Mesodermal cell (in vitro differentiated cells): ENCODE results near the gene ARNT2.
A peak's percentile ranks its signal among the peaks of the same experiment; 100 is the strongest.

Source experiments
- H3K27ac ChIP-seq: 2 replicates; pipeline ENCODE4 v1.7.0; 2013; ENCODE audit warnings: mild to moderate bottlenecking, low read depth, low read length, moderate library complexity; ENCODE audit not compliant: severe bottlenecking
- H3K36me3 ChIP-seq: 2 replicates; pipeline ENCODE4 v1.7.1; 2013; ENCODE audit warnings: mild to moderate bottlenecking, low read length, moderate library complexity; ENCODE audit not compliant: control insufficient read depth, insufficient read depth
- H3K4me1 ChIP-seq: one replicate; pipeline ENCODE4 v1.7.1; 2013; ENCODE audit warnings: mild to moderate bottlenecking, low read length; ENCODE audit not compliant: insufficient read depth, control insufficient read depth, poor library complexity, severe bottlenecking
- H3K4me3 ChIP-seq: 2 replicates; pipeline ENCODE4 v1.7.0; 2013; ENCODE audit warnings: low read length, control low read depth, mild to moderate bottlenecking; ENCODE audit not compliant: insufficient read depth, poor library complexity, severe bottlenecking; ENCODE audit errors: extremely low read depth
- H3K9me3 ChIP-seq: 2 replicates; pipeline ENCODE4 v1.7.1; 2013; ENCODE audit warnings: mild to moderate bottlenecking, low read length, moderate library complexity; ENCODE audit not compliant: control insufficient read depth
- WGBS, 2 experiments: methylation state at CpG; one replicate each; pipeline ENCODE4 v1.1.5; 2013; ENCODE audit warnings: missing lambda C conversion rate in 2 of 2; ENCODE audit not compliant: insufficient coverage in 2 of 2; 5-methylcytosine and 5-hydroxymethylcytosine counted together

ARNT2 gene

DNA sequence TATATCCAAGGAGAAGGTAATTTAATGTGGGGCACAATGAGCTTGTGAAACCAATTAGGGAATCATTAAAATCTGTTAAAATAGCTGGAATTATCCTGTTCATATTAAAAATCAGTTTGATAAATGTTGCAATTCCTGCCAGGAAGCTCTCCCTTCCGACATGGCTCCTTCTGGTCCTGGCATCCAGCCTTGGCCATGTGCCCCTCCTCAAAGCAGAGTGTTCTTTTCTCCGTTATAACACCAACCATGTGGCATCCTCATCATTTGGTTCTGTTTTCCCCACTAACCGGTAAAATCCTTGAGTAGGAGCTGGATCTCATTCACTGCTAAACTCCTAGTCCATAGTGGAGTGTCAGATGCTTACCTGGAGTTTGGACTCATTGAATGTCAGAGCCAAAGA, 127.2 kb downstream of the ARNT2 start:
- H3K4me1 ChIP-seq: no peaks in the 10 kb centered on the region
- H3K9me3 ChIP-seq: peaks cover 13% of the 10 kb centered on the region
- no peaks in the 10 kb centered on the region for H3K36me3 ChIP-seq
- WGBS, 2 experiments: 88 to 96% methylated on average over 2 to 3 of the region's 3 CpGs
- no peak overlapping the region for H3K4me3 ChIP-seq
- no peak overlapping the region for H3K27ac ChIP-seq

DNA sequence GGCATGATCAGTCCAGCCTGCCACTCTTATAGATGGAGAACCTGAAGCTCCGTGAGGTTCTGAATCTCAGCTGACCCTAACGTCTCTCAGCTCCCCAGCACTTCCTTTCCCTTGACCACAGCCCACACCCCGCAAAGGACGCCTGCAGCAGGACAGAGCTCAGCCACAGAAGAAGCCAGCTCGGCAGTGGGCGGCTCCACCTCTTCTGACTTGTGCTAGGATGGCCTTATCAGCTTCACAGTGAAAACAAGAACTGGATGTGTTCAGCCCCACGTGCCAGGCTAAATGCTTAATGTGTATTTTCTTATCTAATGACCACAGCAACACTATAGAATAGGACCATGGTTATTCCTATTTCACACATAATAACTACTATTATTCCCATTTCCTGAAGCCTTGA, 127.6 kb downstream of the ARNT2 start:
- 91 to 93% methylated on average over 4 to 6 of the region's 7 CpGs for WGBS, 2 experiments
- H3K4me3 ChIP-seq: no peak overlapping the region
- H3K9me3 ChIP-seq: peaks cover 13% of the 10 kb centered on the region
- H3K27ac ChIP-seq: no peak overlapping the region
- H3K36me3 ChIP-seq: no peaks in the 10 kb centered on the region
- no peaks in the 10 kb centered on the region for H3K4me1 ChIP-seq

DNA sequence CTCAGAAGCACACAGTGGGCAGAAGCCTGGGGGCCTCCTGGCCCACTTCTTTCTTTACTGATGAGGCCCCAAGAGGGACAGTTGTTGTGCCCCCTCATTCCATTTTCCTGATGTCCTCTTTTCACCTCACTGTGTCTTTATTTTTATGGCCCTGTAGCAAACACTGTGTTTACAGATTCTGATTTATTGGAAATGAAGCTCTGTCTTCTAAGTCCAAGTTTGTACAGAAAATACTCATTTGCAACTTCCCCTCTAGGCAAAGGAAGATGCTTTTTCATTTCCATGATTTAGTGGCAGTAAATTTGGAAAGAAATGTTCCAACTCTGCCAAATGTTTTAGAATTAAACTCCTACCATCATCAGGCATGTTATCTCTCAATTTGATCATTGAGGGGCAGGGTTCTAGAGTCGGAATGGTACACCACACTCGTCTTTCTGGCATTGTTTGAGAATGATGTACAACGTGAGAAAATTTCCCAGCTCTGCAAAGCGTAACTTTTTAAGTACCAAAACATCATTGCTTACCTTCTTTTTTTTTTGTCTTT, 129.7 kb downstream of the ARNT2 start:
- no peak overlapping the region for H3K27ac ChIP-seq
- peaks cover 13% of the 10 kb centered on the region for H3K9me3 ChIP-seq
- H3K4me3 ChIP-seq: no peak overlapping the region
- no CpG with 5 or more reads among the region's 4 CpGs for WGBS, 2 experiments
- no peaks in the 10 kb centered on the region for H3K4me1 ChIP-seq
- no peaks in the 10 kb centered on the region for H3K36me3 ChIP-seq

DNA sequence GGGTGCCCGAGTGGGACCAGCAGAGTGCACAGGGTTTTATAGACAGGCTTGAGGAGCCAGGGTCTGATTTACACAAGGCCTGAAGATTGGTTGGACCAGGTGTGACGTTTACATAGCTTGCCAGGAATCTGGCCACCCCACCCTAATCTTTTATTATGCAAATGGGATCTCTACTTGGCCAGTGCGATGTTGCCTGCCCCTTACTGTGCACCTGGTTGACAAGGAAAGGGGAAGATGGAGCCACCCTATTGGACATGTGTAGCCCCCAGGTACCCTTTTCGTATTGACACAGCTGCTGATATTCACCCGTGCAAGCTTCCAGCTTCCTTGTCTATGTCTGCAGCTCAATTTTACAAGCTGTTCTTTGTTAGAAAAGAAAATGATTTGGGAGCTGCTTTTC, 132.0 kb downstream of the ARNT2 start:
- no peaks in the 10 kb centered on the region for H3K4me1 ChIP-seq
- H3K36me3 ChIP-seq: no peaks in the 10 kb centered on the region
- H3K27ac ChIP-seq: no peak overlapping the region
- no peak overlapping the region for H3K4me3 ChIP-seq
- 66 to 83% methylated on average over 1 to 2 of the region's 5 CpGs for WGBS, 2 experiments
- H3K9me3 ChIP-seq: peaks cover 15% of the 10 kb centered on the region

DNA sequence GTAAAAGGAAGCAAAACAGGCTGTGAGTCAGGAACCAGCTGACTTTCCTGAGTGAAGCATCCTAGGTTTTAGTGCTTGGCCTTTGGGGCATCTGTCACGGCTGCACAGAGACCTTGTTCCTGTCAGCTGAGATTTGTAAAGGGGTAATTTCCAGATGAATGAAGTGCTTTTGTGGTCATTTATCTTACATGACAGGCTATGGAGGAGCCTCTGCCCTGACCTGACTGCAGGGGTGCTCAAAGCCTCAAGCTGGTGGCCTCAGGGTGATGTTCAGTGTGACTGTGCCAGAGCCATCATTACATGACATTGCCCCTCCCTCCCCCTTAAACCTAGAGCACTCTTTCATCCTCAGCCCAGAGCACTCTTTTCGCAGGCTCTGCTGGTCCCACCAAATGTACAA, 132.5 kb downstream of the ARNT2 start:
- H3K9me3 ChIP-seq: peaks cover 15% of the 10 kb centered on the region
- no peaks in the 10 kb centered on the region for H3K36me3 ChIP-seq
- H3K27ac ChIP-seq: no peak overlapping the region
- 76 to 78% methylated on average over 1 to 2 of the region's 2 CpGs for WGBS, 2 experiments
- H3K4me1 ChIP-seq: no peaks in the 10 kb centered on the region
- H3K4me3 ChIP-seq: no peak overlapping the region

DNA sequence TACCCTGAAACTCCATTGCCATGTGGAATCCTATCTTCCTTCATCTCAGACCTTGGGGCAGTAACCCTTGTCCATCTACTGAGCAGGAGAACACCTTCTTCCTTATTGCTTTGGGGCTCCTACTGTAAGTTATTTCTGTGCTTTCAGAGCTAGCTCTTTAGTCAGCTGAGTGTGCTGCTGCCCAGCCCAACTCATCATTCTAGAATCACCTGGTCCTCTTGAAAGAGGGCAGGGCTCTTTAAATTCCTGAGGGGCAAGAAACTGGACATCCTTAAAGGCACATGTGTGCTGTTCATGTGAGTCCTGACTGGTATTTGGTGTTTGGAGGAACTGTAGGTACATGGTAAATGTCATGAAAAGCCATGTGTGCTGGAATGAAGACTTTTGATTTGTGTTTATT, 140.9 kb downstream of the ARNT2 start:
- H3K9me3 ChIP-seq: peaks cover 2% of the 10 kb centered on the region
- no peak overlapping the region for H3K27ac ChIP-seq
- H3K36me3 ChIP-seq: no peaks in the 10 kb centered on the region
- peaks cover 13% of the 10 kb centered on the region for H3K4me1 ChIP-seq
- H3K4me3 ChIP-seq: no peak overlapping the region

DNA sequence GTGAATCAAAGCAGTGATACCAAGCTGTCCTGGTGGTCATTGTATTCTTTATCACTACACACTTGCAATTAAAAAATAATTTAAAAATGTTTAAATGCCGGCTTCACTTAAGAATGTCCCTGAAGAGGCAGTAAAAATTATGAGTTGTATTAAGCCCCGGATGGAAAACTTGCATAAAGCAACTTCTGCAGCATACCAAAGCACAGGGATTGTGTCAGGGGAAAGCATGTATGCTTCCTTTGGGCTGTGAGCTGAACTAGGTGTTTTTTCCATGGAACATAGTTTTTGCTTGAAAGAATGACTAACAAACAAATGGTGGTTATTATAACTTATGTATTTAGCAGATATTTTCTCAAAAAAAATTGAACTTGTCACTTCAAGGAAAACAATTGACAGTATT, 143.1 kb downstream of the ARNT2 start:
- H3K4me1 ChIP-seq: peaks cover 27% of the 10 kb centered on the region
- H3K36me3 ChIP-seq: no peaks in the 10 kb centered on the region
- H3K27ac ChIP-seq: no peak overlapping the region
- H3K9me3 ChIP-seq: no peaks in the 10 kb centered on the region
- H3K4me3 ChIP-seq: no peak overlapping the region
- 89% methylated on average over 1 of the region's 2 CpGs; no CpG with 5 or more reads in 1 of the 2 experiments for WGBS, 2 experiments

DNA sequence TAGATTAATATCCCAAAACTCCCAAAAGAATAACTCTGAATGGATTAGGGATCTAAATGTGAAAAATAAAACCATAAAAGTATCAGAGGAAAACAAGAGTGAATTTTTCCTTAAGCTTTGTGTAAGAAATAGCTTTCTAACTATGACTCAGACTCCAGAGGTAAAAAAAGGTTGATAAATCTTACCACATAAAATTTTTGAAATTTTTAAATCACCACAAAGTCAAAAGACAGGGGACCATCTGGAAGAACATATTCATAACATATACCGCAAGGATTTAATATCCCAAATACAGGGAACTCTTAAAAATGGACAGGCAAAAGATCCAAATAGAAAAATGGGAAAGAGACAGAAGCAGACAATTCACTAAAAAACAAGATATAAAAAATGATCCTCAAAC, 145.0 kb downstream of the ARNT2 start:
- Histone ChIP-seq H3K4me1 (peaks cover 27% of the 10 kb centered on the region), H3K36me3 (no peaks in the 10 kb centered on the region), H3K4me3 (no peak overlapping the region), H3K27ac (no peak overlapping the region), H3K9me3 (no peaks in the 10 kb centered on the region)
- WGBS, 2 experiments: 80% methylated on average over 1 of the region's 1 CpG; no CpG with 5 or more reads in 1 of the 2 experiments

DNA sequence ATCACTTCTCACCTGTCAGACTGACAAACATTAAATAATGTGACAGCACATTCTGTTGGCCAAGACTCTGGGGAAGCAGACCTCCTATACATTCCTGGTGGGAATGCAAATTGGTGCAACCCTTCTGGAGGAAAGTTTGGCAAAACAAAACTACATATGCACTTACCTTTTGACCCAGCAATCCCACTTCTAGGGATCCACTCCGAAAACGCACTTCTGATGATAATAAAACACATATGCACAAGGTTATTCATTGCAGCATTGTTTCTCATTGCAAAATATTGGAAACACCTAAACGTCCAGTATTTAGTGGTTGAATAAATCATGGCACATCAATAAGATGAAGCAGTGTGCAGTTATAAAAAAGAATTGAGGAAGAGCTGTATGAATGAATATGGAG, 145.5 kb downstream of the ARNT2 start:
- no peaks in the 10 kb centered on the region for H3K9me3 ChIP-seq
- H3K4me1 ChIP-seq: peaks cover 27% of the 10 kb centered on the region
- no peak overlapping the region for H3K4me3 ChIP-seq
- H3K27ac ChIP-seq: peak overlapping the region; percentile 48
- 89 to 100% methylated on average over 2 to 3 of the region's 3 CpGs for WGBS, 2 experiments
- H3K36me3 ChIP-seq: no peaks in the 10 kb centered on the region

DNA sequence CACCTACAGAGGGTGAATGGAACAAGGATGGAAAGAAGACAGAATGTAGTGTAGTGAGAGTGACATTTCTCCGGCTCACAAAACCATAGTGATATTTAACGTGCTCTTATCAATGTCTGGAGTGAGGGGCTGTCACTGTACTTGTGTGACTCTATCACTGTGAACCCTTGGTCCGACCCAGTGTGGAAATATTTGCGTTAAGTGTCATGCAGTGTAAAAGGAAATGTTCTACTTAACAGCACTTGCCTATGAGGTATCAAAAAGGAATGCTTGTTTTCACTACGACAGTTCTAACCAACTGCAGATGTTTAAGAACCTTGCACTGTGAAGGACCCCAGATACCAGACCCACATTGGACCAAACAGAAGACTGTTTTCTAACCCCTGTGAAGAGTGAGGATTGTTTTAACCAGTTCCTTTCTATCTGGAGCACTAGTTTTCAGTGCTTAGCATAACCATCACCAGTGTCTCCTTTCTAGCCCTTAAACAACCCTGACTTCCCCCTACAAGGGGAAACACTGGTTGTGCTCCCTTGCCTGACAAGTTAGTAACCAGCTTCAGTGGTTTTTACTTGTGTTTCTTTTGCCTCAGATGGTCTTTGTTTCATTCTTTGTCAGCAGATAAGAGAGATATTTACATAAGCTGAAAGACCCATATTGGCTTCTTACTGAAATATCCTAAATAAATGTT, 146.2 kb downstream of the ARNT2 start:
- WGBS, 2 experiments: 86 to 100% methylated on average over 2 to 4 of the region's 5 CpGs
- Histone ChIP-seq H3K4me1 (peaks cover 27% of the 10 kb centered on the region), H3K27ac (peak overlapping the region; percentile 48), H3K4me3 (no peak overlapping the region), H3K9me3 (no peaks in the 10 kb centered on the region), H3K36me3 (no peaks in the 10 kb centered on the region)

DNA sequence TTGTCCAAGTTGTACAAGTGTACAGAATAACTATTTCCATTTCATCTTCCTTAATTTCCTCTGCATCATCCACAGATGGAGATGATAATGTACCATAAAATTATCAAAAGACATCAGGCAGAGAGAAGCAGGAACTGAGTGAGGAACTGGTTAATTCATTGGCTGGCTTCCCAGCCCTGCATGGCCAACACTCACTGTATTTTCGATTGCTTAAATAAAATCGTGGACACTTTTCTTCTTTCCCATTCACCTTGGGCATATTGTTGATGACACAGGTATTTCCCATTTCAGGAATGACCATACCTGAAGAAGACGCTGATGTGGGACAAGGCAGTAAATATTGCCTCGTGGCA, 146.7 kb downstream of the ARNT2 start:
- 94 to 95% methylated on average over 4 of the region's 4 CpGs for WGBS, 2 experiments
- peaks cover 27% of the 10 kb centered on the region for H3K4me1 ChIP-seq
- peak overlapping the region; percentile 48 for H3K27ac ChIP-seq
- H3K36me3 ChIP-seq: no peaks in the 10 kb centered on the region
- H3K9me3 ChIP-seq: no peaks in the 10 kb centered on the region
- H3K4me3 ChIP-seq: no peak overlapping the region
